Right atrium auricular region (tissue), 2 donors: ENCODE measurements around the gene SCP2D1. TPM values are rescaled to one million over a fixed set of nuclear protein-coding genes. Genes with fewer than 3 reads are reported as not detected.

Source experiments
- DNase-seq: peaks from one replicate; pipeline ENCODE4 v3.0.0-alpha.2; 2019; ENCODE audit warnings: low spot score
- H3K27ac ChIP-seq, 2 donors: fragments of 200-600 bp; sonication (generic); 1 replicate in 1 of 2; 2 replicates in 1 of 2; pipeline ENCODE4 v1.5.1; 2016 to 2019
- H3K27me3 ChIP-seq, 2 donors: fragments of 200-600 bp; sonication (generic); one replicate each; pipeline versions ENCODE4 v1.5.1 to v1.6.0; 2017 to 2019
- H3K36me3 ChIP-seq: fragments of 200-600 bp; sonication (generic); one replicate; pipeline ENCODE4 v1.5.1; 2016
- H3K4me1 ChIP-seq, 2 donors: fragments of 200-600 bp; sonication (generic); one replicate each; pipeline versions ENCODE4 v1.5.1 to v1.6.0; 2017 to 2019
- H3K4me3 ChIP-seq, 2 donors: fragments of 200-600 bp; sonication (generic); 1 replicate in 1 of 2; 2 replicates in 1 of 2; pipeline ENCODE4 v1.5.1; 2017 to 2019; ENCODE audit warnings: mild to moderate bottlenecking in 1 of 2, moderate library complexity in 1 of 2
- H3K9me3 ChIP-seq, 2 donors: fragments of 200-600 bp; sonication (generic); one replicate each; pipeline ENCODE4 v1.5.1; 2019
- total RNA-seq, 2 donors: library from RNA; depleted of rRNA; stranded (reverse); fragments of >200 nt; gene quantifications; one replicate each; pipeline ENCODE4 v1.1.0, GENCODE V29; 2016
- TF ChIP-seq, protein P1 (sequence below), 2 donors: fragments of 200-600 bp; sonication (generic); IDR thresholded peaks; one replicate each; pipeline ENCODE4 v1.5.1; 2019; ENCODE audit warnings: antibody characterized with exemption in 2 of 2

The SCP2D1 gene
- not detected for total RNA-seq

GRCh38 chr20:18813483-18813882, at the start of gene SCP2D1:
Gene SCP2D1, plus strand, starts transcription at chr20:18813783. Its CDS starts 33 bp downstream, at chr20:18813816.
- no peaks in the 10 kb centered on the region for H3K27me3 ChIP-seq
- H3K4me3 ChIP-seq = no peak within 1 kb of the TSS
- TF ChIP-seq, protein P1, sequence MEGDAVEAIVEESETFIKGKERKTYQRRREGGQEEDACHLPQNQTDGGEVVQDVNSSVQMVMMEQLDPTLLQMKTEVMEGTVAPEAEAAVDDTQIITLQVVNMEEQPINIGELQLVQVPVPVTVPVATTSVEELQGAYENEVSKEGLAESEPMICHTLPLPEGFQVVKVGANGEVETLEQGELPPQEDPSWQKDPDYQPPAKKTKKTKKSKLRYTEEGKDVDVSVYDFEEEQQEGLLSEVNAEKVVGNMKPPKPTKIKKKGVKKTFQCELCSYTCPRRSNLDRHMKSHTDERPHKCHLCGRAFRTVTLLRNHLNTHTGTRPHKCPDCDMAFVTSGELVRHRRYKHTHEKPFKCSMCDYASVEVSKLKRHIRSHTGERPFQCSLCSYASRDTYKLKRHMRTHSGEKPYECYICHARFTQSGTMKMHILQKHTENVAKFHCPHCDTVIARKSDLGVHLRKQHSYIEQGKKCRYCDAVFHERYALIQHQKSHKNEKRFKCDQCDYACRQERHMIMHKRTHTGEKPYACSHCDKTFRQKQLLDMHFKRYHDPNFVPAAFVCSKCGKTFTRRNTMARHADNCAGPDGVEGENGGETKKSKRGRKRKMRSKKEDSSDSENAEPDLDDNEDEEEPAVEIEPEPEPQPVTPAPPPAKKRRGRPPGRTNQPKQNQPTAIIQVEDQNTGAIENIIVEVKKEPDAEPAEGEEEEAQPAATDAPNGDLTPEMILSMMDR (IDR thresholded peaks at IDR 0.05) = no peak
- no peaks in the 10 kb centered on the region for H3K4me1 ChIP-seq
- no peak for DNase-seq
- H3K9me3 ChIP-seq = no peaks in the 10 kb centered on the region
- no peaks in the 10 kb centered on the region for H3K36me3 ChIP-seq
- H3K27ac ChIP-seq = no peak within 1 kb of the TSS

GRCh38 chr20:18767676-18768075, 45.9 kb upstream of the SCP2D1 start:
- DNase-seq = no peak
- H3K4me3 ChIP-seq = no peak overlapping the region
- no peaks in the 10 kb centered on the region for H3K27me3 ChIP-seq
- no peaks in the 10 kb centered on the region for H3K36me3 ChIP-seq
- H3K9me3 ChIP-seq = no peaks in the 10 kb centered on the region
- no peaks in the 10 kb centered on the region for H3K4me1 ChIP-seq
- TF ChIP-seq, protein P1 (IDR thresholded peaks at IDR 0.05) = no peak
- H3K27ac ChIP-seq = no peak overlapping the region

DNA sequence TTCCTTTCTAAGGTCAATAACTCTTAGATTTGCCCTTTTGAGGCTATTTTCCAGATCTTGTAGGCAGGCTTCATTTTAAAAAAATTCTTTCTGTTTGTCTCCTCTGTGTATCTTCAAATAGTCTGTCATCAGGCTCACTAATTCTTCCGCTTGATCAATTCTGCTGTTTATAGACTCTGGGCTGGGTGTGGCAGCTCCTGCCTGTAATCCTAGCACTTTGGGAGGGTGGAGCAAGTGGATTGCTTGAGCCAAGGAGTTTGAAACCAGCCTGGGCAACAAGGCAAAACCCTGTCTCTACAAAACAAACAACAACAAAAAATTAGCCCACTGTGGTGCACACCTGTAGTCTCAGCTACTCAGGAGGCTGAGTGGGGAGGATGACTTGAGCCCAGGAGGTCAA, 40.0 kb upstream of the SCP2D1 start:
- no peaks in the 10 kb centered on the region for H3K9me3 ChIP-seq
- H3K4me1 ChIP-seq = no peaks in the 10 kb centered on the region
- TF ChIP-seq, protein P1 (IDR thresholded peaks at IDR 0.05) = no peak
- H3K27me3 ChIP-seq = no peaks in the 10 kb centered on the region
- no peak for DNase-seq
- no peak overlapping the region for H3K27ac ChIP-seq
- no peaks in the 10 kb centered on the region for H3K36me3 ChIP-seq
- H3K4me3 ChIP-seq = no peak overlapping the region

DNA sequence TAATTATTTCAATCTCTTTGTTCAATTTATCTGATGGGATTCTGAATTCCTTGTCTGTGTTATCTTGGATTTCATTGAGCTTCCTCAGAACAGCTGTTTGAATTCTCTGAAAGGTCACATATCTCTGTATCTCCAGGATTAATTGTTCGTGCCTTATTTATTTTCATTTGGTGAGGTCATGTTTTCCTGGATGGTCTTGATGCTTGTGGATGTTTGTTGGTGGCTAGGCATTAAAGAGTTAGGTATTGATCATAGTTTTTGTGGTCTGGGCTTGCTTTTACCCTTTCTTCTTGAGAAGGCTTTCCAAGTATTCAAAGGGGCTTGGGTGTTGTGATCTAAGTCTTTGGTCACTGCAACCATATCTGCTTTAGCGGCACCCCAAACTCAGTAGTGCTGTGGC, 39.4 kb upstream of the SCP2D1 start:
- Histone ChIP-seq H3K9me3 (no peaks in the 10 kb centered on the region), H3K36me3 (no peaks in the 10 kb centered on the region), H3K4me3 (no peak overlapping the region), H3K27ac (no peak overlapping the region), H3K27me3 (no peaks in the 10 kb centered on the region), H3K4me1 (no peaks in the 10 kb centered on the region)
- no peak for DNase-seq
- TF ChIP-seq, protein P1 (IDR thresholded peaks at IDR 0.05) = no peak

GRCh38 chr20:18775633-18776032, 38.0 kb upstream of the SCP2D1 start:
- Histone ChIP-seq H3K9me3 (no peaks in the 10 kb centered on the region), H3K36me3 (no peaks in the 10 kb centered on the region), H3K27me3 (no peaks in the 10 kb centered on the region), H3K4me1 (no peaks in the 10 kb centered on the region), H3K27ac (no peak overlapping the region), H3K4me3 (no peak overlapping the region)
- TF ChIP-seq, protein P1 (IDR thresholded peaks at IDR 0.05) = no peak
- DNase-seq = no peak

- TF ChIP-seq, protein P1 (IDR thresholded peaks at IDR 0.05) = no peak
- H3K4me1 ChIP-seq = no peaks in the 10 kb centered on the region
- H3K36me3 ChIP-seq = no peaks in the 10 kb centered on the region
- no peak for DNase-seq
- no peak overlapping the region for H3K27ac ChIP-seq
- no peaks in the 10 kb centered on the region for H3K9me3 ChIP-seq
- no peaks in the 10 kb centered on the region for H3K27me3 ChIP-seq
- H3K4me3 ChIP-seq = no peak overlapping the region
Measured at GRCh38 chr20:18778690-18779392, 34.7 kb upstream of the SCP2D1 start.
